ENCODE measurements around the gene LRRC73.
"Not testable (repeated sequence)": the region's sequence is repeated elsewhere in the genome, so short reads cannot be mapped to it uniquely, and the experiment has no call there.

LRRC73 gene

GRCh38 chr6:43492673-43493072 lies 17.5 kb downstream of the LRRC73 start:
- DNase-seq (ENCODE audit: low read depth in 2 of 2), result no peak

GRCh38 chr6:43491750-43492661 lies 18.1 kb downstream of the LRRC73 start:
- DNase-seq (ENCODE audit: low read depth in 2 of 2), result no peak

GRCh38 chr6:43490523-43490939 lies 19.6 kb downstream of the LRRC73 start:
- DNase-seq (ENCODE audit: low read depth in 2 of 2), result no peak

- no peak for DNase-seq (ENCODE audit: low read depth in 2 of 2)
Observed at GRCh38 chr6:43489277-43490072, 20.7 kb downstream of the LRRC73 start.

DNA sequence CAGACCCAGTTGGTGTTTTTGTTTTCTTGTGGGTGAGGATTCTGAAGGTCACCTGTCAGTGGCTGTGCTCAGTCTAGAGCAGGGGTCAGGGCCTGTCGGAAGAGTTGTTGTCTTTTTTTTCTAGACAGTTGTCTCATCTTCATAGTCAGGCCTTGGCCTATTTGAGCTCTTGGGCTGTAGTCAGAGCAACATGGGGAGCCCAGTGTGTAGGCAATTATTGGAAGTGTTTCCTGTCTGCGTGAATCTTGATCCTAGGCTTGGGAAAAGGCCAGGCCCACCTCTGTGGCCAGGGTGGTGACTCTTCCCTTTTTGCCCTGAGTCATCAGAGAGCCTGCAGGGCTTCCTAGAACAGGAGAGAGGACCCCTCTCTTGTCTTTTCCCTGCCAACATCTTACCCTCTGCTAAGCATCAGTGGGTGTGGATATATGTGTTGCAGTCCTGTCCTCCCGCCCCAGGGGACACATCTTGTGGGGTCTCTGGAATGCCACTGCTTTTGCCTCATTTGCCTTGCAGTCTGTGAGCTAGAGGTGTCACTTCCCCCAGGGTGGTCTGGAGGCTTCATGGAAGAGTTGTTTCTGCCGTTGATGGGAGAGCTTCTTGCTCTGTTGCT lies 21.4 kb downstream of the LRRC73 start:
- DNase-seq (ENCODE audit: low read depth in 2 of 2), result no peak

GRCh38 chr6:43481591-43482236 lies 28.4 kb downstream of the LRRC73 start:
- no peak for DNase-seq (ENCODE audit: low read depth in 2 of 2)

GRCh38 chr6:43481075-43481474 lies 29.1 kb downstream of the LRRC73 start:
- DNase-seq (ENCODE audit: low read depth in 2 of 2), result no peak

GRCh38 chr6:43478008-43478372 lies 32.2 kb downstream of the LRRC73 start:
- DNase-seq (ENCODE audit: low read depth in 2 of 2), result no peak

DNA sequence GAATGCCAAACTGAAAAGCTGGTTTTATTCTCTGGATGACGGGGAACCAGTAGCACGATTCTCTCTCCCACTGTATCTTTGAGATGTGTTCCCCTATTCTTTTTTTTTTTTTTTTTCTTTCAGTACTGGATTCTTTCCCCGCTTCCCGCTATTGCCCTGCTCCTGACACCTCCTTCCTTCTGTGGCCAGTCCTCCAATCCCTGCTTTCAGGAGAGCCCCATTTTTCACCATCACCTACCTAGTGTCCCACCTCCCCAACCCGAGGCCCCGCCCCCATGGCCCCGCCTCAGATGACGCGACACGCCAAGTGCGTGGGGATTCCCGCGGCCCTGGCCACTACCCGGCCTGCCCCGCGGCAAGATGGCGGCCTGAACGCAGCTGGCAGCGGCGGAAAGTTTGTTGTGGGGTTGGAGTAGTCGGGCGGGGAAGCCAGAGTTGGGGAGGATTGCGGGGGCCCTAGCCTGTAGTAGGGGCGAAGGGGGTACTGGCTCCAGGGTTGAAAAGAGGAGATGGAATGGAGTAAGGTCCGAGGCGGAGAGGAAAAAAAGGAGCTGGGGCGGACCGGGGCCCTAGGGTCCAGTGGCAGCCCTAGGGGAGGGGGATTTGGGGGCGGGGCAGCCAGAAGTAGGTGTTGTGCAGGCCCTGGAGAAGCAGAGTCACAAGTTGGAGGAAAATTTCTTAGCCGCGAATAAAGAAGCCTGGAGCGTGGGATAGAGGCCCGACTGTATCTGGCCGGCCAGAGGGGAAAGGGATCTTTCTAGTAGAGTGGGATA lies 32.7 kb downstream of the LRRC73 start, which contains the start of gene TJAP1:
TJAP1 (plus strand) TSS at position 336 of the 773 bp plus-strand sequence. CDS start 21,432 bp downstream, outside the sequence.
- peak; percentile 93 for DNase-seq (ENCODE audit: low read depth in 2 of 2)

- DNase-seq (ENCODE audit: low read depth in 2 of 2), result no peak
Observed at GRCh38 chr6:43476746-43477145, 33.4 kb downstream of the LRRC73 start.

GRCh38 chr6:43475516-43475915 lies 34.6 kb downstream of the LRRC73 start:
- no peak for DNase-seq (ENCODE audit: low read depth in 2 of 2)

DNA sequence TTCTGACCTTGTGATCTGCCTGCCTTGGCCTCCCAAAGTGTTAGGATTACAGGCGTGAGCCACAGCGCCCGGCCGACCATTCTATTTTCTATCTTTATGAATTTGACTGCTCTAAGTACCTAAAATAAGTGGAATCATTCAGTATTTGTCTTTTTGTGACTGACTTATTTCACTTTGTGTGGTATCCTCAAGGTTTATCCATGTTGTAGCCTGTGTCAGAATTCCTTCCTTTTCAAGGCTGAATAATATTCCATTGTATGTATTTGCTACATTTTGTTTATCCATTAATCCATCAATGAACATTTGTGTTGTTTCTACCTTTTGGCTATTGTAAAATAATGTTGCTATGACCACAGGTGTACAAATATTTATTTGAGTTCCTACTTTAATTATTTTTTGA lies 37.6 kb downstream of the LRRC73 start:
- DNase-seq (ENCODE audit: low read depth in 2 of 2), result no peak

- DNase-seq (ENCODE audit: low read depth in 2 of 2), result no peak
Observed at GRCh38 chr6:43471399-43471798, 38.7 kb downstream of the LRRC73 start.

GRCh38 chr6:43469947-43470346 lies 40.2 kb downstream of the LRRC73 start:
- DNase-seq (ENCODE audit: low read depth in 2 of 2), result no peak

- DNase-seq (ENCODE audit: low read depth in 2 of 2), result no peak
Observed at GRCh38 chr6:43468748-43469681, 41.1 kb downstream of the LRRC73 start.

GRCh38 chr6:43468240-43468639 lies 41.9 kb downstream of the LRRC73 start:
- DNase-seq (ENCODE audit: low read depth in 2 of 2), result no peak

DNA sequence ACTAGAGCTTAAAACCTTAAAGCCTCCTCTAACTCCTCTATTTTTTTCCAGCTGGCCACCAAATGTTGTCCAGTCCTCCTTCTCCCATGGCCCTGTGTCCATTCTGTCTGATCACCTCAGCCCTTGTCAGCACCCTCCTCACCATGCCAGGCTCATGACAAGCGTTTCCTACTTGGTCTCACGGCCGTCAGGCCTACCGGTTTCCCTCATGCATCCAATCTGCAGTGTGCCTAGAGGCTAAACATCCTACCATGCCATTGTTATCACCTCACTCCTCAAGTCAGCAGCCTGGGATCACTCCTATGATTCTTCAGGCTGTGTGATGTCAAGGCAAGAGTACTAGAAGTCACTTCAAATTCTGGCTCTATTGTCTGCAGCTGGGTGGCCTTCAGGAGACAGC lies 42.4 kb downstream of the LRRC73 start:
- no peak for DNase-seq (ENCODE audit: low read depth in 2 of 2)

GRCh38 chr6:43467265-43467664 lies 42.9 kb downstream of the LRRC73 start:
- not testable (repeated sequence) for DNase-seq (ENCODE audit: low read depth in 2 of 2)

DNA sequence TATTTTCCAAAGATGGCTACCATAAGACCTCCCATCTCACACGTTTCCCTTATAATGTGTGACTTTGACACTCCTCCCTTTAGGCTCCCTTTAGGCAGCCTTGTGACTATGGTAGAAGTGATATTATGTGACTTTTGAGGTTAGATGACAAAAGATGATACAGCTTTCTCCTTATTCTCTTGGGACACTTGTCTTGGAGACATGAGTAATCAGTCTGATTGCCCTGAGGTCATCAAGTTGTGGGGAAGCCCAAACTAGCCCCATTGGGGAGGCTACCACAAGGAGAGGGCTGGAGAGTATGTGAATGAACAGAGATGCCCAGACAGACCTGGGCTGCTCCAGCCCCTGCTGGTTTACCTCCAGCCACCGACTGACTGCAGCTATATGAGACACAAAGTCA lies 44.2 kb downstream of the LRRC73 start:
- DNase-seq (ENCODE audit: low read depth in 2 of 2), result no peak

DNA sequence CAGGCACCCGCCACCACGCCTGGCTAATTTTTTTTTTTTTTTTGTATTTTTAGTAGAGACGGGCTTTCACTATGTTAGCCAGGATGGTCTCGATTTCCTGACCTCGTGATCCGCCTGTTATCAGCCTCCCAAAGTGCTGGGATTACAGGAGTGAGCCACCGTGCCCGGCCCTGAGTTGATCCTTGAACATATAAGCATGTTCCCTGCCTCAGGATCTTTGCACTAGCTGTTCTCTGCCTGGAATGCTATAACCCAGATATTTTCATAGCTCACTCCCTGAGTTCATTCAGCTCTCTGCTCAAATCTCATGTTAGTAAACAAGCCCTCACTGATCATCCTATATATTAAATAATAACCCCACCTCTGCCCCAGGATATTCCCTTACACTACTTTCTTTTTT lies 45.8 kb downstream of the LRRC73 start:
- no peak for DNase-seq (ENCODE audit: low read depth in 2 of 2)
